WTC11 (cell line): Measurements from ENCODE around the gene AKAIN1.

Experiments
- CREB1 ChIP-seq: sonication (generic); formaldehyde crosslinking; IDR thresholded peaks from 2 replicates; pipeline ENCODE4 v1.8.0; 2023; ENCODE audit warnings: mild to moderate bottlenecking, missing genetic modification reagents
- CTCF ChIP-seq: fragments of 200-600 bp; IDR thresholded peaks from 2 replicates; pipeline ENCODE4 v1.8.0; 2022; ENCODE audit warnings: antibody characterized with exemption
- ELF4 ChIP-seq: sonication (generic); formaldehyde crosslinking; IDR thresholded peaks from 2 replicates; pipeline ENCODE4 v1.8.1; 2022; ENCODE audit warnings: low read depth, mild to moderate bottlenecking, moderate library complexity, missing genetic modification reagents
- ESRRA ChIP-seq: sonication (generic); formaldehyde crosslinking; IDR thresholded peaks from 2 replicates; pipeline ENCODE4 v1.8.1; 2022; ENCODE audit warnings: mild to moderate bottlenecking, missing genetic modification reagents, borderline replicate concordance
- JUN ChIP-seq: sonication (generic); formaldehyde crosslinking; IDR thresholded peaks from 2 replicates; pipeline ENCODE4 v1.8.0; 2023; ENCODE audit warnings: mild to moderate bottlenecking, missing genetic modification reagents
- PREB ChIP-seq: sonication (generic); formaldehyde crosslinking; IDR thresholded peaks from 2 replicates; pipeline ENCODE4 v1.8.1; 2022; ENCODE audit warnings: mild to moderate bottlenecking, missing genetic modification reagents, moderate library complexity, borderline replicate concordance

GRCh38 chr18:5173646-5174045 lies 23.4 kb downstream of the AKAIN1 start:
- TF ChIP-seq CTCF (no peak), CREB1 (CRISPR knock-in tag) (no peak), ELF4 (no peak), JUN (CRISPR knock-in tag) (no peak), PREB (CRISPR knock-in tag) (no peak), ESRRA (no peak)
